Measurements from ENCODE around the gene TADA3.

Gene TADA3

DNA sequence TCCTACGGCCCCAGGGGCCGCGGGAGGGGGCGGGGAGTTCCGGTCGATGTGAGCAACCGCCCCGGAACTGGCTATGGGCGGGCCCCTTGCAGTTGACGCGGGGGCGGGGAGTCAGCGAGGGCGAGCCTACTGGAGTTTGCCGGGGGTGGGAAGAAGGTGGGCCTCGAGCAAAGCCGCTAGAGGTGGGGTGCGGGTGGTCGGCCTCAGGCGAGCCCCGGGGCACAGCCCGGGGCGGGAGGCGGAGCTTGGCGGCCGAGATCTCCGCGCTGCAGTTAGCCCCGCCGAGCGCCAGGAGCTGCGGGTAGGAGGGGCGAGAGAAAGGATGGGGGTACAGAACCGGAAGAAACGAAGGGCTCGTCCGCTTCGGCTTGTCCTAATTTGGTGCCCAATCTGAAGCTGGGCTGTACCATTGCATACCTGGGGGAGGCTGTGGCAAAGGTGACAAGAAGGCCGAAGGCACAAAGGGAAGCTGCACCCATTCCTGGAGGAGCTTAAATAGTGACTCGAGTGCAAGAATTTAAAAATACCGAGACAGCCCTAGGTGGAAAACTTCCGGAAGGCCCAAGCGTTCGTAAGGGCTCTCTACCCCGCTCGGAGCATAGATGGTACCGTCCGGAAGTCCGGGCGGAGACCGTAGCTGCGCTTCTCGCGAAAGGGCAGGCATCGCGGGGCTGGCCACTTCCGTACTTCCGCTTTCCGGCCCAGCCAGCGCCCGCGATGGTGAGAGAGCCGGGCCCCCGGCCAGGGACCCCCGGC is at the start of gene TADA3, which contains the start of gene ARPC4:
Gene TADA3 (minus strand): TSS at position 69 of the 756 bp plus-strand sequence. CDS start 1,007 bp downstream, outside the sequence.
Gene ARPC4 (plus strand): TSS at position 678 of the 756 bp plus-strand sequence. CDS start 40 bp downstream, at position 718.
- DNase-seq (ENCODE audit: low spot score) = peak; percentile 96

DNA sequence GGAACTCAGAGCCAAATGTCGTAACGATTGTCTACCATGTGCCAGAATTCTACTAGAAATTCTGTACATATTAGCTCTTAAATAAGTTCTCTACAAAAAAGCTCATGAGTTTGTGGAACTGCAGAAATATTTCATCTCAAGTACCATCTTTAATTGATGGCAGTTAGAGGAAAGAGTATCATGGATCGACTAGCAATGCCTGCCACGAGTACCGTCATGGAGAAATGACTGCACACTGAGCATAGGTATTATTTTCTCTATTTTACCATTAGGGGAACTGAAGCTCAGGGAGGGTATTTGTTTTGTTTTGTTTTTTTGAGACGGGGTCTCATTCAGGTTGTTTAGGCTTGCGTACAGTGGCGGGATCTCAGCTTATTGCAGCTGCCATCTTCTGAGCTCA is 48.7 kb upstream of the TADA3 start:
- no peak for DNase-seq (ENCODE audit: low spot score)

- no peak for DNase-seq (ENCODE audit: low spot score)
These were observed 46.6 kb upstream of the TADA3 start for GRCh38 chr3:9838856-9839255.

- no peak for DNase-seq (ENCODE audit: low spot score)
These were observed 45.7 kb upstream of the TADA3 start for GRCh38 chr3:9837701-9838582.

GRCh38 chr3:9834520-9835380 is 42.5 kb upstream of the TADA3 start:
- DNase-seq (ENCODE audit: low spot score) = no peak

GRCh38 chr3:9833078-9833477 is 40.8 kb upstream of the TADA3 start:
- DNase-seq (ENCODE audit: low spot score) = no peak

DNA sequence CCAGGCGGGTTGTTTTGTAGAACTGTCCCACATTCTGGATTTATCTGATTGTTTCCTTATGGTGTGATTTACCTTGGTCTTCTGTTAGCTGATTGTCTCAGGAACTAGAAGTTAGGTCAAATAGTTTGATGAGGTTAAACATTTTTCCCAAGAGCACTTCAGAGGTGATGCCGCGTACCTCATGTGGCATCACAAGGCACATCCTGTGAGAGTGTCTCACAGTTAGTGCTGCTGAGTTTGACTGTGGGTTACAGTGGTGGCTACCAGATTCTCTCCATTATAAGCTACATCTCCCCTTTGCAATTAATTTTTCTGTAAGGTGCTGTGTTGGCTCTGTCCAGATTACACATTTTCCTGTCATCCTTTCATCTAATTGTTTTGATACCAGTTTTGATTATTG is 39.0 kb upstream of the TADA3 start:
- DNase-seq (ENCODE audit: low spot score) = no peak

- DNase-seq (ENCODE audit: low spot score) = no peak
These were observed 36.8 kb upstream of the TADA3 start for GRCh38 chr3:9828801-9829755.

DNA sequence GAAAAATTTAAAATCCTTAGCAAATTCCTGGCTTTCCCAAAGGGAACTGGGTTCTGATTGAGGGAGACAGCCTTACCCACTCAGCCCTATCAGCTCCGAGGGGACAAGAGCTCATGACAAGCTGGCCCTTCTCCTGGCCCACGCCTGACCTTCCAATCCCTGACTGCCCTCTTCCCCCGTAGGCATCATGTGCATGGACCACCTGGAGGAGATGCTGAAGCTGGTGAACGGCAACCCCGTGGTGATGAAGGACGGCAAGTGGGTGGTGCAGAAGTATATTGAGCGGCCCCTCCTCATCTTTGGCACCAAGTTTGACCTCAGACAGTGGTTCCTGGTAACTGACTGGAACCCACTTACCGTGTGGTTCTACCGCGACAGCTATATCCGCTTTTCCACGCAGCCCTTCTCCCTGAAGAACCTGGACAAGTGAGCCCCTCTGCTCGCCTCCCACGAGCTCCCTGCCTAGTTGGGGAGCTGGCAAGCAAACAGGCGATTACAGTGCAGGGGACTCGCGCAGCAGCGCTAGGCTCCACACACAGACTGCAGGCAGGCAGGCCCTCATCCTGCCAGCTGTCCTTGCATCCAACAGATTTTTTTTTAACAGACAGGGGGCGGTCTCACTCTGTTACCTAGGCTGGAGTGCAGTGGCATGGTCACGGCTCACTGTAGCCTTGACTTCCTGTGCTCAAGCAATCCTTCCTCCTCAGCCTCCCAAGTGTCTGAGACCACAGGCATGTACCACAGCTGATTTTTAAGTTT is 34.7 kb upstream of the TADA3 start:
- no peak for DNase-seq (ENCODE audit: low spot score)

GRCh38 chr3:9825451-9826040 is 33.3 kb upstream of the TADA3 start:
- DNase-seq (ENCODE audit: low spot score) = no peak

DNA sequence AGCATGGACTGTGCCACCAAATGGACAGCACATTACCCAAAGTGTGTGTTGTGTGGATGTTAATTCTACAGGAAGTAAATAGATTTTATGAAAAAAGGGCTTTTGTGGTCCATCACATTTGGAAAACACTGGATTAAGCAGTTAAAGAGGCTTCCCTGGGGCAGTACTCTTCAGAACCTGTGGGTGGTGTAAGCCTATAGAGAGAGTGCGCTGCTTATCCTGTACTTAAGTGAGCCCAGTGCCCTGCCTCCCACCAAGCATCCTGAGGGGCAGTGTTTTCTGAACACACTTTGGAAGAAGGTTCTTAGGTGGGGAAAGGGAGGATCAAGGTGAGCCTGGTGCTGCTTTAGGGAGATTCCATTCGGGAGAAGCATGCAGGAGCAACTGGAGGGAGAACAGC is 28.7 kb upstream of the TADA3 start:
- no peak for DNase-seq (ENCODE audit: low spot score)

DNA sequence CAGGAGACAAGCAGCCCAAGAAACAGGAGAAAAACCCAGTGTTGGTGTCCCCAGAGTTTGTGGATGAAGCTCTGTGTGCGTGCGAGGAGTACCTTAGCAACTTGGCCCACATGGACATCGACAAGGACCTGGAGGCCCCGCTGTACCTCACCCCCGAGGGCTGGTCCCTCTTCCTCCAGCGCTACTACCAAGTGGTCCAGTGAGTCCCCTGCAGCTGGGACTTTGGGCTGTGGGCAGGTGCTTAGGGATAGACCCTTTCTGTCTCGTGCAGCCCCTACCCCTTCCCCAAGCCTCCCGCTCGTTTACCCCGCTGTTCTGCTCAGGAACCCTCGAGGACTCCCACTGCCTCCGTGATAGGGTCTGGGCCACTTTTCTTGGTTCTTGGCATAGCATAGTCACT is 28.3 kb upstream of the TADA3 start:
- no peak for DNase-seq (ENCODE audit: low spot score)

DNA sequence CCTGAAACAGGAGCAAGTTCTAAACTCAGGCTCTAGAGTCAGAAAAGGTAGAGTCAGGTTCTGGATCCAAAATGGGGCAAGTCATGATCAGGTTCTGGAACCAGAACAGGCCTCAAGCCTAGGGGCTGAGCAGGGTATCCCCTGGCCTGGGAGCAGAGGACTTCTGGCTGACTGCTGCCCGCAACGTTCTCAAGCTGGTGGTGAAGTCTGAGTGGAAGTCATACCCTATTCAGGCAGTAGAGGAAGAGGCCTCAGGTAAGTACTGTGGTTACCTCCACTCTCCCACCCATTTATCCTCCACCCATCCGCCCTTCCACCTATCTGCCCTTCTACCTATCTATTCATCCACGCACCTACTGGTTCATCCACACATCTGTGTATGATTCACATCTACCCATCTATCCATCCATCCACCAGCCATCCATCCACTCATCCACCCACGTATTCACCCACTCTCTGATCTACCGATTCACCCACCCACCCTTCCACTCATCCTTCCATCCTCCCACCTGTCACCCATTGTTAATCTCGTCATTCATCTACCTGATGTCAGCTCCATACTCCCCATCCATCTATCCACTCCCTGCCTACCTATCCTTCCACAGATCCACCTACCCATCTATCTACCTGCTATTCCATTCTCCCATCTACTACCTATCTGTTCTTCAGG is 26.5 kb upstream of the TADA3 start:
- DNase-seq (ENCODE audit: low spot score) = no peak

- no peak for DNase-seq (ENCODE audit: low spot score)
These were observed 25.2 kb upstream of the TADA3 start for GRCh38 chr3:9817436-9817835.

GRCh38 chr3:9815986-9816385 is 23.7 kb upstream of the TADA3 start:
- no peak for DNase-seq (ENCODE audit: low spot score)

GRCh38 chr3:9812870-9813483 is 20.7 kb upstream of the TADA3 start:
- no peak for DNase-seq (ENCODE audit: low spot score)

DNA sequence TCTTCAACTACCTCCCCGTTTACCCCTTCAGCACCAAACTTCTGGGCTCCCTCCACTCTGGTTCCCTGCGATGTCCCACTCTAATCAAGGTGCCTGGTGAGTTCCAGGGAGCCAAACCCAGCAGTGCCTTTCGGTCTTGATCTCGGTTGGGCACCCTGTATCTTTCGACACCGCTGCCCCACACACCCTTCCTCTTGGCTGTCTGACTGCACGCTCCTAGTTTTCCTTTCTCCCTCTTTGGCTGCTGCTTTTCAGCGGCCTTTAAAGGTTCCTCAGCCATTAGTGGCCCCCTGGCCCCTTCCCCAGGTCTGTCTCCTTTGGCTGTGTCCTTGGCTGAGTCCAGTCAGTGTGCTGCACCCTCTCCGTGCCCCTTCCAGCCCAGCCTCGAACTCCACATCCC is 18.6 kb upstream of the TADA3 start:
- peak; percentile 35 for DNase-seq (ENCODE audit: low spot score)

GRCh38 chr3:9810433-9810770 is 18.1 kb upstream of the TADA3 start:
- DNase-seq (ENCODE audit: low spot score) = no peak
